HG03565 (cell line): Measurements from ENCODE around the gene KIF24.
"Not testable (repeated sequence)": the region's sequence is repeated elsewhere in the genome, so short reads cannot be mapped to it uniquely, and the experiment has no call there.

ENCODE experiments used
- ATAC-seq: cut with Tn5 transposase; IDR thresholded peaks from one replicate; pipeline ENCODE4 v1.9.1; 2021; ENCODE audit warnings: mild to moderate bottlenecking, moderate library complexity; ENCODE audit not compliant: unreplicated experiment

The KIF24 gene

GRCh38 chr9:34366365-34366764 lies 37.3 kb upstream of the KIF24 start:
- no peak for ATAC-seq

DNA sequence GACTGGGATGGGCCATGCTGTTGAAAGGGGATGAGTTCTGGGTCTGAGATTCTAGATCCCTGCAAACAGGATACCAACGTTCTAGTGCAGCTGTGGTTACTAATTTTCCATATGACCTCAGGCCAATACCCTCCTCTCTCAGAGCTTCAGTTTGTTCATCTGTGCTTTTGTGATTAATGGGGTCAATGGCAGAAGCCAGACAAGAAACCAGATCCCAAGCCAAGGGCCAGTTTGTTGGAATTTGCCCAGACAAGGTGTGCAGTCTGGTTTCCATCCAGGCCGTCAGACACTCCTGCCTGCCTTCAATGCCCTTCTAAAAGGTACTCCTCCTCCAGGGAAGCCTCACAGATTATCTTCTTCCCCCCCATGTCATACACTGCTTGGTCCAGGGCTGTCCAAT lies 36.2 kb upstream of the KIF24 start:
- ATAC-seq, result no peak

GRCh38 chr9:34363619-34364351 lies 34.7 kb upstream of the KIF24 start:
- no peak for ATAC-seq

DNA sequence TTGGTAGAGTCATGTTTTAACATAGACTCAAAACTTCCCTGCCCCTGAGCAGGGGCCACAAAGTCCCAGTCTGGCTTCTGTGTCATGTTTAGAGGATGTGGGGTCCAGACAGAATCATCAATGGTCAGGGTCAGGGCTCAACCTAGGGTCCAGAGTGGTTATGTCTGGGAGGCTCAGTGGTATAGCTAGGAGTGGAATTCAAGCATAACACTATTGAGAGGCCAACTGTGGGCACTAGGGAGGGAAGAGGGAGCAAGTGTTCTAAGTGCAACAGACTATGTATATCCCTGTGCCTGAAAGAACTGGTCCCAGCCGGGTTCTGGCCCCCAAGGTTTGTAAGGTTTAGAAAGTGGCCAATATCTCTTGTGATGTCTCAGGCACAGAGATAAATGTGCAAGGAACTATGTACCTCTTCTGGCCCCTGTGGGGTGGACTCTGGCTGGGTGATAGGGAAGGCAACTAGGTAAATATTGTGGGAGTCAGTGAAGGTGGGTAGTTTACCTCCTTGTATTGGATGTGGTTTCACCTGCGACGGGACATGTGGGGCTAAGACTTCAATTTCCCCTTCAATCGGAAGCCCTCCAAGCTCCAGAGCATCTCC lies 33.6 kb upstream of the KIF24 start:
- no peak for ATAC-seq

- ATAC-seq, result not testable (repeated sequence)
Measured at GRCh38 chr9:34352957-34353356, 23.9 kb upstream of the KIF24 start.

- not testable (repeated sequence) for ATAC-seq
Measured at GRCh38 chr9:34352122-34352652, 23.1 kb upstream of the KIF24 start.

- ATAC-seq, result no peak
Measured at GRCh38 chr9:34349324-34349723, 20.3 kb upstream of the KIF24 start.

DNA sequence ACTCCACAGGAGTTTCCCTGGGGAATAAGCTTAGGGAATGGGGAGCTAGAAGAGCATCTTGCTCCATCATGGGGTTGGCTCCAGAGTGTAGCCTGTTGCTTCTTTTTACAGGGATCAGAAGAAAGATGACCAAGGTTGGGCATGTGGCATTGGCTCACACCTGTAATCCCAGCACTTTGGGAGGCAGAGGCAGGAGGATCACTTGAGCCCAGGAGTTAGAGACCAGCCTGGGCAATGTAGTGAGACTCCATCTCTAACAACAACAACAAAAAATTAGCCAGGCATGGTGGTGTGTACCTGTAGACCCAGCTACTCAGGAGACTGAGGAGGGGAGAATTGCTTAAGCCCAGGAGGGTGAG lies 18.7 kb upstream of the KIF24 start:
- no peak for ATAC-seq

DNA sequence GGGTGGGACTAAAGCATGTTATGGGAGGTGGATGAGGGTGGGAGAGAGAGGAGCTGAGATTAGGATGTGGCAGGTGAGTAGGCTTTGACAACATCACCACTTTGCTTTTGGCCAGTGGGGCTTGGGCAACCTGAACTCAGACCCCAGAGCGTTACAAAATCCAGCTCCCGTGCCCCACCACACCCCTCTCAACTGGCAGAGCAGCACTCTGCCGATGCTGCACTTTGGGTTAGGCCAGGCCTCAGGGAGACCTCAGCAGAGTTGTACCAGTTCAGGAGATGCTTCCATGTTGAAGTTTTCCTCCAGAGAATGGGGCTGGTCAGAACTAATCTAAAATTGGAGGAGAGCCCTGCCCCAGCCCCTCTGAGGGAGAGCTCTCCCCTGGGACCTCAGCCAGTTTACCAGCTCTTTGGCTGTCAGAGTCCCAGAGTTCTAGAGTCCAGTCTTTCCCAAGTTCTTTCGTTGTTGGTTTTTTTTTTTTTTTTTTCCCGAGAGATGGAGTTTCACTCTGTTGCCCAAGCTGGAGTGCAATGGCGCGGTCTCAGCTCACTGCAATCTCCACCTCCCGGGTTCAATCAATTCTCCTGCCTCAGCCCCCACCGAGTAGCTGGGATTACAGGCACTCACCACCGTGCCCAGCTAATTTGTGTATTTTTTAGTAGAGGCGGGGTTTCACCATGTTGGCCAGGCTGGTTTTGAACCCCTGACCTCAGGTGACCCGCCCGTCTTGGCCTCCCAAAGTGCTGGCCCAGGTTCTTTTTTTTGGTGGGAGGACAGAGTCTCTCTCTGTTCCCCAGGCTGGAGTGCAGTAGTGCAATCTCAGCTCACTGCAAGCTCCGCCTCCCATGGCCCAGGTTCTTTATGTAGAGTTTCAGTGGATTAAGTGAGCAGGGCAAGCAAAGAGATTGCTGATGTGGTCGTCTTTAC lies 18.1 kb upstream of the KIF24 start:
- no peak for ATAC-seq

- ATAC-seq, result no peak
Measured at GRCh38 chr9:34343605-34344004, 14.5 kb upstream of the KIF24 start.

GRCh38 chr9:34343090-34343489 lies 14.0 kb upstream of the KIF24 start:
- no peak for ATAC-seq

GRCh38 chr9:34341659-34342295 lies 12.7 kb upstream of the KIF24 start:
- ATAC-seq, result no peak

DNA sequence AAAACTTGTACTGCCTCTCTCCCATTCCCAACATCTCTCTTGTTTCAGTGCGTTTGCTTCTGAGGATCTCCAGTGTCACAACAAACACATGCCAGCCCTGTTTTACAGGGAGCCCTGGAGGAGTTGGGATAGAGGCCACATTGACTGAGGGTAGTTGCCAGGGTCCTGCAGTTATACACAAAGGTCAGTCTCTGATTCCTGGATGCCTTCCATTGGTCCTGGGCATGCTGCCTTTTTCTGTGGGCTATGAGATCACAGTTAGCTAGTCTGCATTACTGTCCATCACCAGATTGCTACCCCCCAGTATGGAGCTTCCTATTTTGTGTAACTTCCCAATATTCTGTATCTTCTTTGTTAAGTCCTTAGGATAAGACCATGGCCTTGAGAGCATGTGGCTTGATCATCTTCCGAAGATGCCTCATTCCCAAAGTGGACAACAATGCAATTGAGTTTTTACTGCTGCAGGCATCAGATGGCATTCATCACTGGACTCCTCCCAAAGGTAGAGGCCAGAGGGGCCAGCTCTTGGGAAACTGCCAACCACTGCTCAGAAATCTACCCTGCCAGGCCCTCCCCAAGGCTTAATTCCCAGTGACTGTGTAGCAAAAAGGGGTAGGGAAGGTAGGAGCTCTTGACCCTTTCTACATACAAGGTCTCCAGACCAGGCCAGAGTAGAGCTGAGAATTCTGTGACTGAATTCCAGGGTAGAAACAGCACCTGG lies 9.8 kb upstream of the KIF24 start:
- no peak for ATAC-seq

GRCh38 chr9:34338079-34338478 lies 9.0 kb upstream of the KIF24 start:
- ATAC-seq, result not testable (repeated sequence)

DNA sequence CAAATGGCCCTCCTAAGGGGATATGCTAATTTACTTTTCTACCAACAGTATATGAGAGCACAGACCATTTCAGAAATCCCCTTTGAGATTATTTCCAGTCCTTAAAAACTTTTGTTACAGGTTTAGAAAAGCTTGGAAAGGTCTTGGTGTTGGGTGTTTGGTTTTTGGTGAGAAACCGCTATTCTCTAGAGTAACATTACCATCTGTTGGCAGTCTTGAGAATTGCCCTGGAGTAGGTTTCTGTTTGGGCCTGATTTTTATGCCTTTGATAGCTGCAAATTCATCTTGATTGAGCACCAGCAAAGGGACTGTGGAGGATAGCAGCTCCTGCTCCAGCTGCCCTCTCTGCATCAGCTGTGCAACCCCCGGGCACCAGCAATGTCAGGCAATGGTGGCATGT lies 8.3 kb upstream of the KIF24 start:
- ATAC-seq, result no peak

DNA sequence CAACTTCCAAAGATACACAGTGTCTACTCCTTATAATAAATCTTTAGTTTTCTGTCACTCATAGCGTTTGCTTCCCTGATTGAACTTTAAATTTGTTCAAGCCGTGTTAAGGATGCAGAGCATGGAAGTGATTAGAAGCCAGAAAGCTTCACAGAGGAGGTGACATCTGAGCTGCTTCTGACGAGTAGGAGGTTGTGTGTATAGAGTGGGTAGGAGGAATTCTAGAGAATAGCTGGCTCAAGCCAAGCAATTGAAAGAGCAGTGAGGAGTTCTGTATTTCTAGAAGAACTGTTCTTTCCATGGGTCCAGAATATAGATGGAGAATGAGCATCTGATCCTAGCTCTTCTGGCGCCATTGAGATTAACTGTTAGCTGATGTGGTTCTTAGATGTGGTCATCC lies 6.3 kb upstream of the KIF24 start:
- ATAC-seq, result no peak

- no peak for ATAC-seq
Measured at GRCh38 chr9:34334916-34335315, 5.8 kb upstream of the KIF24 start.

DNA sequence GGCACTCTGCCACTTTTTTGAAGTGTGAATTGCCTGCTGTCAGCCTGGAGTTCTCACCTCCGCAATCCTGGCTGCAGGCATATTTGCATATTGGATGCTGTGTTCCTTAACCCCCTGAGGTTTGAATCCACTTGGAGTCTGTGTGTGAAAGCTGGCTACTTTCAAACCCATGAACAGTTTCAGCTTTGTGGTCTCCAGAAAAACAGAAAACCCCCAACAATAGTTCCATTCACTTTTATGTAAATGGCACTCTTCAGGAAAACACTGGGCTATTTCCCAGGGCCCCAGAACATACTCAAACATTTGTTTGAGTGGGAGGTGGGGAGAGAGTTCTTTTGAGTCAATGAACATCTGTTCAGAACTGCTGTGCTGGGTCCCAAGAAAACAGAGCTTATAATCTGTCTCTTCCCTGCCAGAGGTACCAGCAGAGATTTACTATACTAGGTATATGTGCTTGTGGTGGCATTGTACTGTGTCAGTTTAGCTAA lies 5.3 kb upstream of the KIF24 start:
- no peak for ATAC-seq

- ATAC-seq, result no peak
Measured at GRCh38 chr9:34333836-34334235, 4.8 kb upstream of the KIF24 start.
